ENCODE measurements around the gene APOBEC3H. TPM values are rescaled to one million over a fixed set of nuclear protein-coding genes. Genes with fewer than 3 reads are reported as not detected.

APOBEC3H gene
- total RNA-seq, 6 donors from 2014 or later: 0.78 to 4.2 (median 1.0) TPM

- Histone ChIP-seq H3K27me3 (no peaks in the 10 kb centered on the region), H3K36me3 (peaks cover 0 to 19% (median 2%) of the 10 kb centered on the region in 4 donors), H3K4me3 (peak within 1 kb of the TSS; percentile 70 to 100 (median 92)), H3K9me3 (no peaks in the 10 kb centered on the region), H3K27ac (peak within 1 kb of the TSS; percentile 86 to 96 (median 92)), H3K4me1 (peaks cover 23 to 50% (median 39%) of the 10 kb centered on the region in 4 donors)
- 0% methylated on average over 8 to 13 of the region's 98 CpGs for WGBS, 2 donors
- peak; percentile 95 to 98 for ATAC-seq (ENCODE audit: low FRiP score in 2 of 2)
- DNase-seq: peak; percentile 98 to 99
- TF ChIP-seq, protein P1, sequence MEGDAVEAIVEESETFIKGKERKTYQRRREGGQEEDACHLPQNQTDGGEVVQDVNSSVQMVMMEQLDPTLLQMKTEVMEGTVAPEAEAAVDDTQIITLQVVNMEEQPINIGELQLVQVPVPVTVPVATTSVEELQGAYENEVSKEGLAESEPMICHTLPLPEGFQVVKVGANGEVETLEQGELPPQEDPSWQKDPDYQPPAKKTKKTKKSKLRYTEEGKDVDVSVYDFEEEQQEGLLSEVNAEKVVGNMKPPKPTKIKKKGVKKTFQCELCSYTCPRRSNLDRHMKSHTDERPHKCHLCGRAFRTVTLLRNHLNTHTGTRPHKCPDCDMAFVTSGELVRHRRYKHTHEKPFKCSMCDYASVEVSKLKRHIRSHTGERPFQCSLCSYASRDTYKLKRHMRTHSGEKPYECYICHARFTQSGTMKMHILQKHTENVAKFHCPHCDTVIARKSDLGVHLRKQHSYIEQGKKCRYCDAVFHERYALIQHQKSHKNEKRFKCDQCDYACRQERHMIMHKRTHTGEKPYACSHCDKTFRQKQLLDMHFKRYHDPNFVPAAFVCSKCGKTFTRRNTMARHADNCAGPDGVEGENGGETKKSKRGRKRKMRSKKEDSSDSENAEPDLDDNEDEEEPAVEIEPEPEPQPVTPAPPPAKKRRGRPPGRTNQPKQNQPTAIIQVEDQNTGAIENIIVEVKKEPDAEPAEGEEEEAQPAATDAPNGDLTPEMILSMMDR (IDR thresholded peaks at IDR 0.05): no peak
- TF ChIP-seq EP300 (IDR thresholded peaks at IDR 0.05): peak in 1 of 4 donors; percentile 4
- peak in 3 of 4 donors; percentile 82 to 91 (median 83) for TF ChIP-seq POLR2A (IDR thresholded peaks at IDR 0.05)
- TF ChIP-seq POLR2AphosphoS5 (IDR thresholded peaks at IDR 0.05): peak; percentile 80 to 95
These were observed 55.6 kb downstream of the APOBEC3H start, which contains the start of gene CBX7 for GRCh38 chr22:39152511-39153219. Gene CBX7 (minus strand): TSS chr22:39152680. CDS start chr22:39152444, 236 bp downstream.

- H3K27ac ChIP-seq: peak overlapping the region; percentile 86 to 96 (median 92)
- no peaks in the 10 kb centered on the region for H3K27me3 ChIP-seq
- H3K4me3 ChIP-seq: peak overlapping the region; percentile 35 to 100 (median 82)
- peaks cover 0 to 13% (median 2%) of the 10 kb centered on the region in 4 donors for H3K36me3 ChIP-seq
- TF ChIP-seq POLR2A (IDR thresholded peaks at IDR 0.05): no peak
- TF ChIP-seq, protein P1 (IDR thresholded peaks at IDR 0.05): no peak
- TF ChIP-seq POLR2AphosphoS5 (IDR thresholded peaks at IDR 0.05): no peak
- no peak for TF ChIP-seq EP300 (IDR thresholded peaks at IDR 0.05)
- peaks cover 18 to 44% (median 33%) of the 10 kb centered on the region in 4 donors for H3K4me1 ChIP-seq
- DNase-seq: no peak
- 4 to 9% methylated on average over 9 to 21 of the region's 43 CpGs for WGBS, 2 donors
- peak in 1 of 2 donors; percentile 5 for ATAC-seq (ENCODE audit: low FRiP score in 2 of 2)
- H3K9me3 ChIP-seq: no peaks in the 10 kb centered on the region
These were observed 56.2 kb downstream of the APOBEC3H start for GRCh38 chr22:39153220-39153717.

Small RNA genes within 50 kb of the gene (small RNA-seq; reads per million reads assigned to genes)
- gene AL022318.2 (0 reads per million in 4 donors), gene COX5BP7 (0 reads per million in 4 donors)

Other genes with a start within 250 kb of the APOBEC3H start
- gene CBX6, start 225.0 kb upstream of the APOBEC3H start, total RNA-seq: 10 to 100 TPM; 30.4 to 74.9 (median 45.4) TPM
- 10 to 100 TPM in 3 of 6 donors, 1 to 10 TPM in 3; 3.0 to 27.3 (median 8.3) TPM for gene APOBEC3A, start 139.6 kb upstream of the APOBEC3H start, total RNA-seq
- gene APOBEC3B, start 114.9 kb upstream of the APOBEC3H start, total RNA-seq: 1 to 10 TPM in 3 of 6 donors, under 1 TPM in 1, not detected in 2; 0.89 to 5.8 (median 1.5) TPM
- gene APOBEC3C, start 83.0 kb upstream of the APOBEC3H start, total RNA-seq: 10 to 100 TPM in 4 of 6 donors, 1 to 10 TPM in 2; 6.1 to 27.0 (median 11.1) TPM
- 1 to 10 TPM; 1.2 to 5.8 (median 3.6) TPM for gene APOBEC3D, start 76.1 kb upstream of the APOBEC3H start, total RNA-seq
- 10 to 100 TPM in 2 of 6 donors, 1 to 10 TPM in 4; 4.0 to 12.0 (median 6.5) TPM for gene APOBEC3F, start 56.4 kb upstream of the APOBEC3H start, total RNA-seq
- gene APOBEC3G, start 20.0 kb upstream of the APOBEC3H start, total RNA-seq: 10 to 100 TPM; 10.2 to 38.8 (median 15.8) TPM
- gene CBX7, start 55.4 kb downstream of the APOBEC3H start, total RNA-seq: 100 to 1,000 TPM in 1 of 6 donors, 10 to 100 TPM in 5; 51.5 to 145 (median 60.6) TPM
- gene PDGFB, start 147.7 kb downstream of the APOBEC3H start, total RNA-seq: 10 to 100 TPM; 15.4 to 41.7 (median 24.1) TPM
- 1,000 to 10,000 TPM; 1,194 to 1,833 (median 1,624) TPM for gene RPL3, start 222.4 kb downstream of the APOBEC3H start, total RNA-seq